Measurements from ENCODE around the gene LHFPL2. TPM values are rescaled to one million over a fixed set of nuclear protein-coding genes. Genes with fewer than 3 reads are reported as not detected.

LHFPL2 gene
- total and polyA plus RNA-seq, 9 of the 15 experiments (the other 6 are each of a cell fraction or from before 2014, with no cell fraction given): 1.0 to 6.6 (median 4.6) TPM

DNA sequence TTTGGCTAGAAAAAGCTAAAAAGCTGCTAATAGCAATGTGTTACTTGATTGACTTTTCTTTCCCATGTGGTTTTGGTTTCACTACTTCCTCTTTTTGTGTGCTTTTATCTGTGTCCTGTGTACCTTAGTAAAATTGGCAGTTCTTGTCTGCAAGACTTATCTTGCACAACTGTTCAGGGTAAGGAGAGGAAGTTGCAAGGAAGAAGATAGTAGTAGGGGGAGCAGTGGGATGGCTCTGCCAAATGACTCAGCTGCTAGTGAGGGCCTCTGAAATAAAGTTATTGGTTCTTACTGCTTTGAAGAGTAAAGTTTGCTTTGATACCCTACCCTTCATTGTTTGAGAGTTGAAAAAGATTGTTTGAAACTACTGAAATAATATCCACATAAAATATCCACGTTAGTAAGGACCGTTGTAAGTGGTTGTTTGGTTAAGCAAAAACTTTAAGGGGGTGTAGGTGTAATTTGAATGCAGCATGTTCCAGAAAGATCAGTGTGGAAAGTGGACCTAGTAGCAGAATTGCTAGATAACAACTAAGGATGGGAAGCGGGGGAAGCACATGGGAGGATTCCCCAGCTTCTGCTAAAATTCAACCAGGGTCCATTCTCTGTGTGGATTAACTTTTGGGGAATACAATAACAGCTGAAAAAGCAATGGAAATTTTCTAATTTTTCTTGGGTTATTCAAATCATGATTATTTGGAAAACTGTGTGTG, 164.6 kb downstream of the LHFPL2 start (continued):
- TF ChIP-seq ZNF3 (CRISPR knock-in tag; IDR thresholded peaks at IDR 0.05) (peak; percentile 100), CBX1 (IDR thresholded peaks at IDR 0.05; ENCODE audit: low read depth) (no peak), NUFIP1 (IDR thresholded peaks at IDR 0.05; ENCODE audit: partially characterized antibody) (no peak), ZNF561 (CRISPR knock-in tag; conservative IDR thresholded peaks at IDR 0.05) (no peak), RB1 (IDR thresholded peaks at IDR 0.05; ENCODE audit: low read depth) (no peak), IRF9 (tag; IDR thresholded peaks at IDR 0.05) (peak; percentile 62), FOS (IDR thresholded peaks at IDR 0.05; ENCODE audit: extremely low read depth, insufficient read length) (peak; percentile 11), ZBTB49 (CRISPR knock-in tag; IDR thresholded peaks at IDR 0.05; ENCODE audit: borderline replicate concordance) (no peak), SMARCA4 (IDR thresholded peaks at IDR 0.05) (peak; percentile 99), PCBP2 (IDR thresholded peaks at IDR 0.05; ENCODE audit: low read depth, low read length, poor library complexity, severe bottlenecking) (no peak), ERF (CRISPR knock-in tag; IDR thresholded peaks at IDR 0.05) (no peak), GABPA (tag; conservative IDR thresholded peaks at IDR 0.05; ENCODE audit: low read depth) (peak; percentile 79), NEUROD1 (IDR thresholded peaks at IDR 0.05; ENCODE audit: borderline replicate concordance, low read depth, low read length, partially characterized antibody) (peak; percentile 52), MAZ (CRISPR knock-in tag; conservative IDR thresholded peaks at IDR 0.05 in 1 of 2, IDR thresholded peaks at IDR 0.05 in 1 of 2) (peak; percentile 49; a peak in 1 of 4 replicates), ASH1L (IDR thresholded peaks at IDR 0.05; ENCODE audit: borderline replicate concordance, low read depth, partially characterized antibody) (no peak), NR2C2 (CRISPR knock-in tag; IDR thresholded peaks at IDR 0.05) (no peak), NR2C2 (tag; IDR thresholded peaks at IDR 0.05) (no peak), HNRNPK (IDR thresholded peaks at IDR 0.05; ENCODE audit: low read depth, low read length, poor library complexity, severe bottlenecking) (no peak), GATAD2B (IDR thresholded peaks at IDR 0.05; ENCODE audit: borderline replicate concordance) (peak; percentile 95), ZBED1 (IDR thresholded peaks at IDR 0.05) (no peak), HNRNPUL1 (IDR thresholded peaks at IDR 0.05; ENCODE audit: low read length) (no peak)
- TF ChIP-seq, protein P1, sequence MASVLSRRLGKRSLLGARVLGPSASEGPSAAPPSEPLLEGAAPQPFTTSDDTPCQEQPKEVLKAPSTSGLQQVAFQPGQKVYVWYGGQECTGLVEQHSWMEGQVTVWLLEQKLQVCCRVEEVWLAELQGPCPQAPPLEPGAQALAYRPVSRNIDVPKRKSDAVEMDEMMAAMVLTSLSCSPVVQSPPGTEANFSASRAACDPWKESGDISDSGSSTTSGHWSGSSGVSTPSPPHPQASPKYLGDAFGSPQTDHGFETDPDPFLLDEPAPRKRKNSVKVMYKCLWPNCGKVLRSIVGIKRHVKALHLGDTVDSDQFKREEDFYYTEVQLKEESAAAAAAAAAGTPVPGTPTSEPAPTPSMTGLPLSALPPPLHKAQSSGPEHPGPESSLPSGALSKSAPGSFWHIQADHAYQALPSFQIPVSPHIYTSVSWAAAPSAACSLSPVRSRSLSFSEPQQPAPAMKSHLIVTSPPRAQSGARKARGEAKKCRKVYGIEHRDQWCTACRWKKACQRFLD (CRISPR knock-in tag; IDR thresholded peaks at IDR 0.05): peak; percentile 78; the same call in 1 of the 2 replicates
- TF ChIP-seq, protein P2, sequence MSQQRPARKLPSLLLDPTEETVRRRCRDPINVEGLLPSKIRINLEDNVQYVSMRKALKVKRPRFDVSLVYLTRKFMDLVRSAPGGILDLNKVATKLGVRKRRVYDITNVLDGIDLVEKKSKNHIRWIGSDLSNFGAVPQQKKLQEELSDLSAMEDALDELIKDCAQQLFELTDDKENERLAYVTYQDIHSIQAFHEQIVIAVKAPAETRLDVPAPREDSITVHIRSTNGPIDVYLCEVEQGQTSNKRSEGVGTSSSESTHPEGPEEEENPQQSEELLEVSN (IDR thresholded peaks at IDR 0.05; ENCODE audit: borderline replicate concordance in 1 of 2, extremely low read depth in 1 of 2, insufficient read depth in 1 of 2, insufficient read length in 1 of 2, low read depth in 1 of 2, low read length in 1 of 2, poor library complexity in 1 of 2, severe bottlenecking in 1 of 2): peak in 1 of 2 experiments; percentile 28

Data from K562 (cell line).